Fibroblast of lung (primary cell): ENCODE measurements around the gene ZNF318.

Experiments used
- EZH2 ChIP-seq: IDR thresholded peaks from 2 replicates; pipeline ENCODE4 v1.5.1; 2012; ENCODE audit warnings: low read length, control low read depth, mild to moderate bottlenecking; ENCODE audit errors: missing control alignments
- TF ChIP-seq, protein P1 (sequence below), 2 donors: IDR thresholded peaks in 1 of 2; conservative IDR thresholded peaks in 1 of 2; 1 replicate in 1 of 2; 2 replicates in 1 of 2; pipeline ENCODE4 v1.5.1; 2011 to 2012; ENCODE audit warnings: low read length in 2 of 2, control low read depth in 1 of 2, inconsistent platforms in 1 of 2, low read depth in 1 of 2, mild to moderate bottlenecking in 1 of 2

- TF ChIP-seq, protein P1, sequence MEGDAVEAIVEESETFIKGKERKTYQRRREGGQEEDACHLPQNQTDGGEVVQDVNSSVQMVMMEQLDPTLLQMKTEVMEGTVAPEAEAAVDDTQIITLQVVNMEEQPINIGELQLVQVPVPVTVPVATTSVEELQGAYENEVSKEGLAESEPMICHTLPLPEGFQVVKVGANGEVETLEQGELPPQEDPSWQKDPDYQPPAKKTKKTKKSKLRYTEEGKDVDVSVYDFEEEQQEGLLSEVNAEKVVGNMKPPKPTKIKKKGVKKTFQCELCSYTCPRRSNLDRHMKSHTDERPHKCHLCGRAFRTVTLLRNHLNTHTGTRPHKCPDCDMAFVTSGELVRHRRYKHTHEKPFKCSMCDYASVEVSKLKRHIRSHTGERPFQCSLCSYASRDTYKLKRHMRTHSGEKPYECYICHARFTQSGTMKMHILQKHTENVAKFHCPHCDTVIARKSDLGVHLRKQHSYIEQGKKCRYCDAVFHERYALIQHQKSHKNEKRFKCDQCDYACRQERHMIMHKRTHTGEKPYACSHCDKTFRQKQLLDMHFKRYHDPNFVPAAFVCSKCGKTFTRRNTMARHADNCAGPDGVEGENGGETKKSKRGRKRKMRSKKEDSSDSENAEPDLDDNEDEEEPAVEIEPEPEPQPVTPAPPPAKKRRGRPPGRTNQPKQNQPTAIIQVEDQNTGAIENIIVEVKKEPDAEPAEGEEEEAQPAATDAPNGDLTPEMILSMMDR (conservative IDR thresholded peaks at IDR 0.05 in 1 of 2, IDR thresholded peaks at IDR 0.05 in 1 of 2; ENCODE audit: low read depth in 1 of 2, low read length in 2 of 2): no peak
- TF ChIP-seq EZH2: no peak
Observed at GRCh38 chr6:43335469-43335868, 34.0 kb downstream of the ZNF318 start.
